B cell (primary cell): ENCODE results near the gene PHLDB2. TPM values are rescaled to one million over a fixed set of nuclear protein-coding genes. Genes with fewer than 3 reads are reported as not detected.

Experiments used
- ATAC-seq: fragments of 200-7000 bp; cut with Tn5 transposase; one replicate; pipeline ENCODE4 v1.10.0; 2021; ENCODE audit warnings: low read depth, mild to moderate bottlenecking, moderate number of reproducible peaks, moderate library complexity
- CTCF ChIA-PET: fragments of 350-600 bp; sonication (Branson Sonifier 250); formaldehyde crosslinking; loops from one replicate; lab custom pipeline; 2021; ENCODE audit warnings: antibody characterized with exemption, inconsistent platforms; lab: Charles Lee
- POLR2A ChIA-PET: fragments of 350-600 bp; sonication (Branson Sonifier 250); formaldehyde crosslinking; loops from one replicate; lab custom pipeline; 2021; ENCODE audit warnings: antibody characterized with exemption; lab: Charles Lee
- DNase-seq: peaks from one replicate; pipeline ENCODE4 v3.0.0; 2013
- H2AFZ ChIP-seq: 2 replicates; pipeline ENCODE4 v1.6.1; 2012; ENCODE audit warnings: mild to moderate bottlenecking, low read depth, low read length; ENCODE audit not compliant: insufficient read depth, poor library complexity, severe bottlenecking
- H3K27ac ChIP-seq, 2 donors: 1 replicate in 1 of 2; 2 replicates in 1 of 2; pipeline ENCODE4 v1.5.1; 2012 to 2013; ENCODE audit warnings: low read length in 2 of 2, mild to moderate bottlenecking in 2 of 2, moderate library complexity in 1 of 2
- H3K27me3 ChIP-seq, 4 experiments: fragments of 200-600 bp in 1 of 4; sonication (generic) in 1 of 4; replicated peaks in 1 of 4; 1 replicate in 2 of 4; 2 replicates in 2 of 4; pipeline versions ENCODE4 v1.6.1 to v1.7.0; 2013 to 2016; ENCODE audit warnings: low read length in 3 of 4, mild to moderate bottlenecking in 2 of 4, mixed read lengths in 1 of 4, moderate library complexity in 1 of 4; ENCODE audit not compliant: insufficient read depth in 4 of 4, control insufficient read depth in 3 of 4; ENCODE audit errors: control extremely low read depth in 1 of 4
- H3K36me3 ChIP-seq, 2 experiments: replicated peaks in 1 of 2; 1 replicate in 1 of 2; 2 replicates in 1 of 2; pipeline versions ENCODE4 v1.6.1 to v1.7.1; 2013; ENCODE audit warnings: low read length in 1 of 2; ENCODE audit not compliant: insufficient read depth in 2 of 2, control insufficient read depth in 1 of 2; ENCODE audit errors: control extremely low read depth in 1 of 2, extremely low read depth in 1 of 2
- H3K4me1 ChIP-seq, 2 donors: fragments of 200-600 bp in 1 of 2; sonication (generic) in 1 of 2; 1 replicate in 1 of 2; 2 replicates in 1 of 2; pipeline versions ENCODE4 v1.5.1 to v1.6.1; 2013 to 2017; ENCODE audit warnings: low read length in 2 of 2; ENCODE audit not compliant: control insufficient read depth in 2 of 2, insufficient read depth in 2 of 2
- H3K4me2 ChIP-seq: replicated peaks from 2 replicates; pipeline ENCODE3; 2012; ENCODE audit warnings: mild to moderate bottlenecking, low read depth, low read length; ENCODE audit not compliant: poor library complexity, severe bottlenecking
- H3K4me3 ChIP-seq, 5 experiments: fragments of 200-600 bp in 1 of 5; sonication (generic) in 1 of 5; 1 replicate in 3 of 5; 2 replicates in 2 of 5; pipeline versions ENCODE4 v1.5.1 to v1.7.0; 2011 to 2016; ENCODE audit warnings: low read length in 4 of 5, mild to moderate bottlenecking in 4 of 5, low read depth in 2 of 5, control low read depth in 1 of 5, moderate library complexity in 1 of 5; ENCODE audit not compliant: insufficient read depth in 1 of 5; ENCODE audit errors: control extremely low read depth in 1 of 5, extremely low read depth in 1 of 5
- H3K79me2 ChIP-seq: fragments of 200-600 bp; sonication (generic); one replicate; pipeline ENCODE4 v1.6.0; 2016; ENCODE audit warnings: low read length; ENCODE audit not compliant: control insufficient read depth, insufficient read depth
- H3K9ac ChIP-seq: fragments of 200-600 bp; sonication (generic); 2 replicates; pipeline ENCODE4 v1.6.1; 2017; ENCODE audit warnings: mild to moderate bottlenecking, low read length, moderate library complexity
- H3K9me3 ChIP-seq, 3 donors: one replicate each; pipeline versions ENCODE4 v1.6.1 to v1.7.1; 2013; ENCODE audit warnings: low read length in 2 of 3; ENCODE audit not compliant: control insufficient read depth in 2 of 3, insufficient read depth in 1 of 3; ENCODE audit errors: control extremely low read depth in 1 of 3
- H4K20me1 ChIP-seq: 2 replicates; pipeline ENCODE4 v1.6.0; 2012; ENCODE audit warnings: mild to moderate bottlenecking, low read length; ENCODE audit not compliant: insufficient read depth, control insufficient read depth, poor library complexity, severe bottlenecking
- H3K27ac Mint-ChIP-seq: one replicate; pipeline ENCODE4 v1.8.0; 2021; ENCODE audit warnings: mixed read lengths
- H3K27me3 Mint-ChIP-seq: one replicate; pipeline ENCODE4 v1.8.0; 2021; ENCODE audit warnings: mixed read lengths
- H3K4me1 Mint-ChIP-seq: one replicate; pipeline ENCODE4 v1.8.0; 2021; ENCODE audit warnings: mixed read lengths
- H3K4me3 Mint-ChIP-seq: one replicate; pipeline ENCODE4 v1.8.0; 2021; ENCODE audit warnings: mixed read lengths
- H3K9me3 Mint-ChIP-seq: one replicate; pipeline ENCODE4 v1.8.0; 2022; ENCODE audit warnings: mixed read lengths; ENCODE audit not compliant: insufficient read depth
- CTCF ChIP-seq: fragments of 200-600 bp; IDR thresholded peaks from one replicate; pipeline ENCODE4 v1.8.0; 2022; ENCODE audit warnings: antibody characterized with exemption, mild to moderate bottlenecking
- EZH2 ChIP-seq: IDR thresholded peaks from 2 replicates; pipeline ENCODE4 v1.6.1; 2012; ENCODE audit warnings: borderline replicate concordance, low read depth, mild to moderate bottlenecking, moderate library complexity, low read length; ENCODE audit not compliant: insufficient read depth, poor library complexity, severe bottlenecking
- WGBS: methylation state at CpG from one replicate; pipeline ENCODE4 v1.1.5; 2013; ENCODE audit warnings: missing lambda C conversion rate; ENCODE audit not compliant: insufficient coverage; 5-methylcytosine and 5-hydroxymethylcytosine counted together
- intact Hi-C: fragments of 100-400 bp; cut with micrococcal nuclease; formaldehyde crosslinking; loops from one replicate; pipeline ENCODE4 v1.10.0; 2022
- polyA plus RNA-seq: library from polyadenylated mRNA; depleted of rRNA; stranded (reverse); fragments of >200 nt; gene quantifications from 2 replicates; pipeline ENCODE4 v1.2.3, GENCODE V29; 2012
- total RNA-seq, 2 donors: library from RNA; stranded (reverse); fragments of 120-200 nt in 1 of 2; gene quantifications; 1 replicate in 1 of 2; 2 replicates in 1 of 2; pipeline versions ENCODE4 v1.2.3 to v1.2.4, GENCODE V29; 2013 to 2022

Gene PHLDB2
- total and polyA plus RNA-seq, 2 donors (not counting 1 experiment from before 2014, with no cell fraction given), result 1.3 to 6.3 TPM

- Histone ChIP-seq H3K27ac (no peak overlapping the region), H3K4me3 (no peak overlapping the region), H3K9ac (no peak overlapping the region), H4K20me1 (no peaks in the 10 kb centered on the region), H3K27me3 (no peaks in the 10 kb centered on the region), H3K4me2 (no peak overlapping the region), H3K9me3 (no peaks in the 10 kb centered on the region), H3K4me1 (no peaks in the 10 kb centered on the region), H2AFZ (no peak overlapping the region), H3K36me3 (no peaks in the 10 kb centered on the region), H3K79me2 (no peaks in the 10 kb centered on the region)
- WGBS, result 98% methylated on average over 3 of the region's 4 CpGs
- peaks cover 3% of the 10 kb centered on the region for H3K27me3 Mint-ChIP-seq
- DNase-seq (no peak), ATAC-seq (no peak)
- H3K4me3 Mint-ChIP-seq, result no peak overlapping the region
- intact Hi-C loops, result no loop called here
- no peaks in the 10 kb centered on the region for H3K4me1 Mint-ChIP-seq
- no peak for TF ChIP-seq EZH2
- TF ChIP-seq CTCF, result no peak
- H3K9me3 Mint-ChIP-seq, result no peaks in the 10 kb centered on the region
- ChIA-PET CTCF (interaction anchor here (1.4 kb wide), 1 partner anchor 11 kb away, joined by 6 read pairs; no protein-coding TSS in a partner anchor), POLR2A (no interaction called here)
- no peak overlapping the region for H3K27ac Mint-ChIP-seq
Measured at GRCh38 chr3:111956995-111957734, 98.1 kb downstream of the PHLDB2 start.

- H3K36me3 ChIP-seq, result no peaks in the 10 kb centered on the region
- no peak overlapping the region for H2AFZ ChIP-seq
- no peak overlapping the region for H3K4me3 ChIP-seq
- no peaks in the 10 kb centered on the region for H3K9me3 ChIP-seq
- H3K4me1 Mint-ChIP-seq, result no peaks in the 10 kb centered on the region
- CTCF ChIA-PET, result interaction anchor here (0.5 to 13.1 kb wide), 6 partner anchors 17 to 1530 kb away, joined by 3 to 366 read pairs (median 3); partner anchors contain the start of gene ABHD10
- intact Hi-C loops, result no loop called here
- ATAC-seq (no peak), DNase-seq (no peak)
- POLR2A ChIA-PET, result no interaction called here
- H3K9me3 Mint-ChIP-seq, result no peaks in the 10 kb centered on the region
- H3K27ac ChIP-seq, result no peak overlapping the region
- H3K27ac Mint-ChIP-seq, result no peak overlapping the region
- H4K20me1 ChIP-seq, result no peaks in the 10 kb centered on the region
- no peak for TF ChIP-seq CTCF
- TF ChIP-seq EZH2, result no peak
- H3K27me3 ChIP-seq, result no peaks in the 10 kb centered on the region
- H3K27me3 Mint-ChIP-seq, result peaks cover 3% of the 10 kb centered on the region
- H3K4me3 Mint-ChIP-seq, result no peak overlapping the region
- H3K4me2 ChIP-seq, result no peak overlapping the region
- WGBS, result 100% methylated on average over 1 of the region's 3 CpGs
- no peaks in the 10 kb centered on the region for H3K4me1 ChIP-seq
- H3K9ac ChIP-seq, result no peak overlapping the region
- no peaks in the 10 kb centered on the region for H3K79me2 ChIP-seq
Measured at GRCh38 chr3:111961461-111962164, 102.5 kb downstream of the PHLDB2 start.
